Natural killer cell (primary cell): Measurements from ENCODE around the gene ZNF439. TPM values are rescaled to one million over a fixed set of nuclear protein-coding genes. Genes with fewer than 3 reads are reported as not detected.

ENCODE experiments used
- total RNA-seq, 4 donors: library from RNA; stranded (reverse); fragments of 120-200 nt in 1 of 4; gene quantifications; one replicate each; pipeline versions ENCODE4 v1.2.3 to v1.2.4, GENCODE V29; 2013 to 2022

The ZNF439 gene
- total RNA-seq, 3 donors from 2014 or later (not counting 1 experiment from before 2014, with no cell fraction given), result 9.6 to 18.4 (median 15.4) TPM

Other genes starting within 250 kb of the ZNF439 start
- gene ZNF823, start 109.8 kb upstream of the ZNF439 start, total RNA-seq, result 1 to 10 TPM; 3.2 to 7.1 (median 5.2) TPM
- 1 to 10 TPM; 6.5 to 9.6 (median 7.1) TPM for gene ZNF441, start 81.7 kb upstream of the ZNF439 start, total RNA-seq
- gene ZNF491, start 50.2 kb upstream of the ZNF439 start, total RNA-seq, result 1 to 10 TPM; 1.9 to 3.8 (median 3.7) TPM
- gene ZNF440, start 34.5 kb upstream of the ZNF439 start, total RNA-seq, result 10 to 100 TPM; 21.8 to 37.4 (median 26.6) TPM
- gene ZNF69, start 39.1 kb downstream of the ZNF439 start, total RNA-seq, result 1 to 10 TPM; 4.1 to 6.5 (median 4.8) TPM
- gene ZNF700, start 76.4 kb downstream of the ZNF439 start, total RNA-seq, result 10 to 100 TPM; 25.1 to 30.1 (median 26.4) TPM
- gene ZNF763, start 116.3 kb downstream of the ZNF439 start, total RNA-seq, result 1 to 10 TPM; 4.8 to 7.7 (median 5.8) TPM
- 1 to 10 TPM; 3.4 to 9.0 (median 3.9) TPM for gene ZNF433, start 187.0 kb downstream of the ZNF439 start, total RNA-seq
- gene ZNF878, start 204.2 kb downstream of the ZNF439 start, total RNA-seq, result under 1 TPM in 2 of 3 donors, not detected in 1; 0.20 to 0.54 TPM
- 10 to 100 TPM; 12.1 to 36.2 (median 27.4) TPM for gene ZNF844, start 216.0 kb downstream of the ZNF439 start, total RNA-seq